ENCODE data around the gene AMOTL1. TPM values are rescaled to one million over a fixed set of nuclear protein-coding genes. Genes with fewer than 3 reads are reported as not detected.

The AMOTL1 gene
- polyA plus RNA-seq, 1 donor from 2014 or later, result 10.7 TPM

DNA sequence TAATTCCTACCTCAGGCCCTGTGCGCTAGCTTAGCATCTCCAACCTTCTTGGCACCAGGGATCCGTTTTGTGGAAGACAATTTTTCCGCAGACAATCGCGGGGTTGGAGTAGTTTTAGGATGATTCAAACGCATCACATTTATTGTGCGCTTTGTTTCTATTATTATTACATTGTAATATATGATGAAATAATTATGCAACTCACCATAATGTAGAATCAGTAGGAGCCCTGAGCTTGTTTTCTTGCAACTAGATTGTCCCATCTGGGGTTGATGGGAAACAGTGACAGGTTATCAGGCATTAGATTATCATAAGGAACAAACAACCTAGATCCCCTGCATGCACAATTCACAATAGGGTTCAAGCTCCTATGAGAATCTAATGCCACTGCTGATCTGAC is 52.3 kb downstream of the AMOTL1 start:
- H3K27ac ChIP-seq (ENCODE audit: low read length), result no peak overlapping the region
- H2AFZ ChIP-seq (ENCODE audit: low read depth, low read length), result no peak overlapping the region
- H3F3A ChIP-seq (ENCODE audit: insufficient read depth, low read length, poor library complexity, severe bottlenecking), result no peaks in the 10 kb centered on the region
- H3K27me3 ChIP-seq (ENCODE audit: insufficient read depth, low read depth, low read length), result no peaks in the 10 kb centered on the region
- H3K79me2 ChIP-seq (replicated peaks; ENCODE audit: insufficient read depth, low read length), result no peaks in the 10 kb centered on the region
- no peaks in the 10 kb centered on the region for H3K9me2 ChIP-seq (ENCODE audit: insufficient read depth, low read length)
- no peak overlapping the region for H3K4me3 ChIP-seq (ENCODE audit: low read length)
- H3K9ac ChIP-seq (ENCODE audit: low read length), result no peak overlapping the region
- no peaks in the 10 kb centered on the region for H4K20me1 ChIP-seq (ENCODE audit: insufficient read depth)
- no peaks in the 10 kb centered on the region for H3K9me3 ChIP-seq (ENCODE audit: low read length)
- H3K4me2 ChIP-seq (ENCODE audit: low read length), result no peak overlapping the region
- peaks cover 10% of the 10 kb centered on the region for H3K36me3 ChIP-seq (ENCODE audit: insufficient read depth, low read length)
- TF ChIP-seq RAD21 (conservative IDR thresholded peaks at IDR 0.05) (no peak), MXI1 (conservative IDR thresholded peaks at IDR 0.05; ENCODE audit: poor library complexity, severe bottlenecking) (no peak), POLR2AphosphoS5 (IDR thresholded peaks at IDR 0.05) (no peak), EZH2 (IDR thresholded peaks at IDR 0.05; ENCODE audit: borderline replicate concordance, insufficient read depth, low read length, poor library complexity, severe bottlenecking) (no peak), REST (IDR thresholded peaks at IDR 0.05; ENCODE audit: borderline replicate concordance) (no peak), EP300 (conservative IDR thresholded peaks at IDR 0.05; ENCODE audit: poor library complexity, severe bottlenecking) (no peak), TAF1 (IDR thresholded peaks at IDR 0.05; ENCODE audit: low read depth) (no peak), SMC3 (conservative IDR thresholded peaks at IDR 0.05; ENCODE audit: poor library complexity) (no peak)
- TF ChIP-seq, protein P1, sequence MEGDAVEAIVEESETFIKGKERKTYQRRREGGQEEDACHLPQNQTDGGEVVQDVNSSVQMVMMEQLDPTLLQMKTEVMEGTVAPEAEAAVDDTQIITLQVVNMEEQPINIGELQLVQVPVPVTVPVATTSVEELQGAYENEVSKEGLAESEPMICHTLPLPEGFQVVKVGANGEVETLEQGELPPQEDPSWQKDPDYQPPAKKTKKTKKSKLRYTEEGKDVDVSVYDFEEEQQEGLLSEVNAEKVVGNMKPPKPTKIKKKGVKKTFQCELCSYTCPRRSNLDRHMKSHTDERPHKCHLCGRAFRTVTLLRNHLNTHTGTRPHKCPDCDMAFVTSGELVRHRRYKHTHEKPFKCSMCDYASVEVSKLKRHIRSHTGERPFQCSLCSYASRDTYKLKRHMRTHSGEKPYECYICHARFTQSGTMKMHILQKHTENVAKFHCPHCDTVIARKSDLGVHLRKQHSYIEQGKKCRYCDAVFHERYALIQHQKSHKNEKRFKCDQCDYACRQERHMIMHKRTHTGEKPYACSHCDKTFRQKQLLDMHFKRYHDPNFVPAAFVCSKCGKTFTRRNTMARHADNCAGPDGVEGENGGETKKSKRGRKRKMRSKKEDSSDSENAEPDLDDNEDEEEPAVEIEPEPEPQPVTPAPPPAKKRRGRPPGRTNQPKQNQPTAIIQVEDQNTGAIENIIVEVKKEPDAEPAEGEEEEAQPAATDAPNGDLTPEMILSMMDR (IDR thresholded peaks at IDR 0.05; ENCODE audit: poor library complexity, severe bottlenecking), result no peak

DNA sequence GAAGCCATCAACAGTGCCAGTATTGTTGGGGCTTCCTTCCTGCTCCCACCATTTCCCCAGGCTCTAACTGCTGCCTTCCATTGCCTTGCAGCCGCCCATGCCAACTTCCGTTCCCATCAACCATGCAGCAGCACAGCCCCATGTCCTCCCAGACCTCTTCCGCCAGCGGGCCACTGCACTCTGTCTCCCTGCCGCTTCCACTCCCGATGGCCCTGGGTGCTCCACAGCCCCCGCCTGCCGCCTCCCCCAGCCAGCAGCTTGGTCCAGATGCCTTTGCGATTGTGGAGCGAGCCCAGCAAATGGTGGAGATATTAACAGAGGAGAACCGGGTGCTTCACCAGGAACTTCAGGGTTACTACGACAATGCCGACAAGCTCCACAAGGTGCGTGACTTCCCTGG is 53.3 kb downstream of the AMOTL1 start:
- H3K27ac ChIP-seq (ENCODE audit: low read length), result no peak overlapping the region
- TF ChIP-seq POLR2AphosphoS5 (IDR thresholded peaks at IDR 0.05), result no peak
- TF ChIP-seq TAF1 (IDR thresholded peaks at IDR 0.05; ENCODE audit: low read depth), result no peak
- TF ChIP-seq MXI1 (conservative IDR thresholded peaks at IDR 0.05; ENCODE audit: poor library complexity, severe bottlenecking), result no peak
- TF ChIP-seq RAD21 (conservative IDR thresholded peaks at IDR 0.05), result no peak
- TF ChIP-seq REST (IDR thresholded peaks at IDR 0.05; ENCODE audit: borderline replicate concordance), result no peak
- TF ChIP-seq, protein P1 (IDR thresholded peaks at IDR 0.05; ENCODE audit: poor library complexity, severe bottlenecking), result no peak
- TF ChIP-seq EP300 (conservative IDR thresholded peaks at IDR 0.05; ENCODE audit: poor library complexity, severe bottlenecking), result no peak
- TF ChIP-seq SMC3 (conservative IDR thresholded peaks at IDR 0.05; ENCODE audit: poor library complexity), result no peak
- TF ChIP-seq EZH2 (IDR thresholded peaks at IDR 0.05; ENCODE audit: borderline replicate concordance, insufficient read depth, low read length, poor library complexity, severe bottlenecking), result no peak
- no peak overlapping the region for H3K9ac ChIP-seq (ENCODE audit: low read length)
- no peak overlapping the region for H3K4me3 ChIP-seq (ENCODE audit: low read length)
- no peaks in the 10 kb centered on the region for H3K79me2 ChIP-seq (replicated peaks; ENCODE audit: insufficient read depth, low read length)
- no peaks in the 10 kb centered on the region for H3K27me3 ChIP-seq (ENCODE audit: insufficient read depth, low read depth, low read length)
- peaks cover 10% of the 10 kb centered on the region for H3K36me3 ChIP-seq (ENCODE audit: insufficient read depth, low read length)
- no peak overlapping the region for H2AFZ ChIP-seq (ENCODE audit: low read depth, low read length)
- H3K4me2 ChIP-seq (ENCODE audit: low read length), result no peak overlapping the region
- H3K9me3 ChIP-seq (ENCODE audit: low read length), result no peaks in the 10 kb centered on the region
- H4K20me1 ChIP-seq (ENCODE audit: insufficient read depth), result no peaks in the 10 kb centered on the region
- H3F3A ChIP-seq (ENCODE audit: insufficient read depth, low read length, poor library complexity, severe bottlenecking), result no peaks in the 10 kb centered on the region
- no peaks in the 10 kb centered on the region for H3K9me2 ChIP-seq (ENCODE audit: insufficient read depth, low read length)
